ENCODE results near the gene FOXD4L6.
"Not testable (repeated sequence)": the region's sequence is repeated elsewhere in the genome, so short reads cannot be mapped to it uniquely, and the experiment has no call there.

GRCh38 chr9:41113348-41113747, 15.1 kb downstream of the FOXD4L6 start:
- TF ChIP-seq POLR2AphosphoS5, EP300 (IDR thresholded peaks at IDR 0.05): not testable (repeated sequence)

All from sigmoid colon (tissue), 4 donors.